Measurements from ENCODE around the gene HLTF.

The HLTF gene

GRCh38 chr3:149085828-149086231, 503 bp downstream of the HLTF start:
- H3K4me3 ChIP-seq (ENCODE audit: low read length) = peak overlapping the region; percentile 89
- DNase-seq (ENCODE audit: low read depth) = peak; percentile 35

GRCh38 chr3:149081772-149082171, 4.6 kb downstream of the HLTF start:
- TF ChIP-seq CTCF (IDR thresholded peaks at IDR 0.05; ENCODE audit: insufficient read depth, low read depth, low read length, missing control alignments) = no peak
- H3K4me3 ChIP-seq (ENCODE audit: low read length) = no peak overlapping the region
- DNase-seq (ENCODE audit: low read depth) = no peak

More at GRCh38 chr3:149085828-149086231, 503 bp downstream of the HLTF start:
- no peak for TF ChIP-seq CTCF (IDR thresholded peaks at IDR 0.05; ENCODE audit: insufficient read depth, low read depth, low read length, missing control alignments)

- TF ChIP-seq CTCF (IDR thresholded peaks at IDR 0.05; ENCODE audit: insufficient read depth, low read depth, low read length, missing control alignments) = no peak
- peak; percentile 84 for DNase-seq (ENCODE audit: low read depth)
- H3K4me3 ChIP-seq (ENCODE audit: low read length) = no peak overlapping the region
Observed at GRCh38 chr3:149080699-149081091, 5.6 kb downstream of the HLTF start.

- TF ChIP-seq CTCF (IDR thresholded peaks at IDR 0.05; ENCODE audit: insufficient read depth, low read depth, low read length, missing control alignments) = no peak
- no peak for DNase-seq (ENCODE audit: low read depth)
- no peak overlapping the region for H3K4me3 ChIP-seq (ENCODE audit: low read length)
Observed at GRCh38 chr3:149080011-149080698, 6.2 kb downstream of the HLTF start.

- no peak for DNase-seq (ENCODE audit: low read depth)
- no peak for TF ChIP-seq CTCF (IDR thresholded peaks at IDR 0.05; ENCODE audit: insufficient read depth, low read depth, low read length, missing control alignments)
- H3K4me3 ChIP-seq (ENCODE audit: low read length) = no peak overlapping the region
Observed at GRCh38 chr3:149077628-149078027, 8.7 kb downstream of the HLTF start.

- TF ChIP-seq CTCF (IDR thresholded peaks at IDR 0.05; ENCODE audit: insufficient read depth, low read depth, low read length, missing control alignments) = no peak
- no peak overlapping the region for H3K4me3 ChIP-seq (ENCODE audit: low read length)
- no peak for DNase-seq (ENCODE audit: low read depth)
Observed at GRCh38 chr3:149067883-149068282, 18.4 kb downstream of the HLTF start.

GRCh38 chr3:149061776-149062175, 24.6 kb downstream of the HLTF start:
- DNase-seq (ENCODE audit: low read depth) = no peak
- no peak overlapping the region for H3K4me3 ChIP-seq (ENCODE audit: low read length)
- TF ChIP-seq CTCF (IDR thresholded peaks at IDR 0.05; ENCODE audit: insufficient read depth, low read depth, low read length, missing control alignments) = no peak
